Stimulated activated CD8-positive, alpha-beta memory T cell treated with anti-CD3 and anti-CD28 coated beads, Interleukin-12 subunit alpha, Interleukin-12 subunit beta, amount 100 ng/mL, for 1 hour (primary cell): ENCODE data around the gene NOL4L.

Source experiments
- DNase-seq: peaks from one replicate; pipeline ENCODE4 v3.0.0-alpha.2; 2020; ENCODE audit warnings: low read depth

Gene NOL4L

DNA sequence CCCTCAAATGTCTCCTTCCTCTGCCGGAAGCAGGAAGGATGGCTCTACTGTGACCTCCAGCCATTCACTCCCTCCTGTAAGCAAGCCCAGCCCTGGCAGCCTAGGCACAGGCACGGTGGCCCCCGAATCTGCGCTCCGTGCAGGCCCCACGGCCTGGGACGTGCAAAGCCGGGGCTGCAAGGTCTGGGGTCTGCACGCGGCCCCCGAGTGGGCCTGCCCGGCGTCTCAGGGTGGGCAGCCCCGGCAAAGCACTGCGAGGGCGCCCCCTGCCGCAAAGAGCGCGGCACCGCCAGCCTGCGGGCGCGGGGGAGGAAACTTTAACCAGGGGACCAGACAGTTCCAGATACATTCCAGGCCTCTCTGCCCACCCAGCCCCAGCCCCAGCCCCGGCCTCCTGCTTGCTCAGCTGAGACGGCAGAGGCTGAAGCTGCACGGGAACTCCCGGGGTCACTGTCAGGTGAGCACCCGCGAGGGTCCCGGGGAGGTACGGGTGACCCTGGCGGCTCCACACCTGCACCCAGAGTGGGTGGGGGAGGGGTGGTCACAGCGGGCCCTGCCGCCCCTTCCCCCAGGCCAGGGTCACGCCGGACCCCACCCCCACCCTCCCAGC lies 128.2 kb downstream of the NOL4L start:
- no peak for DNase-seq

DNA sequence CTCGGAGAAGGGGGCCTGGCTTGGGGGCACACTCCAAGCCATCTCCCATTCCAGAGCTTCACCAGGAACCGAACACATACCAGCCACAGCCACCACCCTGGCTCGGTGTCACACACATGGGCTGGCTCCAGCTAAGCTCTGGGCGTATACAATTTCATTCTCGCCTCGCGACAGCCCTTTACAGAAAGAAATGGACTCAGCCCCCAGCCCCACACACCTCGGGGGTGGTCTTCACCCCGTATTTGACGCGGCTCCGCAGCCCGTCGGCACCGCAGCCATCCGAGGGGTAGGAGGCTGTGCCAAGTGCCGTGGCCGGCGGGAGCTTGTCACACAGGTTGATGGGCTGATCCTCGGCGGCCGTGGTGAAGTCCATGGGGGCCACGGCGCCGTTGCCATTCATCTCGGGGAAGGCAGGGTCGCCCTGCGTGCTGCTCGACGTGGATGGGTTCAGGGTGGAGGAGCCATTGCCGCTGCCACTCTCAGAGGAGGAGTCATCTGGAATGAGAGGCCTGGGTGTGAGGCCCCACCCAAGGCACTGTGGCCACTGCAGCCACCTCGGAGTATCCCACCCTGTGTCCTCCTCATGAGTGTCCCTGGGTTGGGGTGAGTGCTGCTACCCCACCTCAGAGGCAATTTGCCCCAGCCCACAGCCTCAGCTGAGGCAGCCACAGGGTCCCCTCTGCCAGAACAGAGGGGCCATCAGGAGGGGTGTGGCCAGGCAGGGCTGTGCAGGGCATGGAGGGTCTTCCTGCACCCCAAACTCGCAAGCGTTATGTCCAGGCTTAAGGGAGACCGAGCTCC lies 129.0 kb downstream of the NOL4L start:
- no peak for DNase-seq

DNA sequence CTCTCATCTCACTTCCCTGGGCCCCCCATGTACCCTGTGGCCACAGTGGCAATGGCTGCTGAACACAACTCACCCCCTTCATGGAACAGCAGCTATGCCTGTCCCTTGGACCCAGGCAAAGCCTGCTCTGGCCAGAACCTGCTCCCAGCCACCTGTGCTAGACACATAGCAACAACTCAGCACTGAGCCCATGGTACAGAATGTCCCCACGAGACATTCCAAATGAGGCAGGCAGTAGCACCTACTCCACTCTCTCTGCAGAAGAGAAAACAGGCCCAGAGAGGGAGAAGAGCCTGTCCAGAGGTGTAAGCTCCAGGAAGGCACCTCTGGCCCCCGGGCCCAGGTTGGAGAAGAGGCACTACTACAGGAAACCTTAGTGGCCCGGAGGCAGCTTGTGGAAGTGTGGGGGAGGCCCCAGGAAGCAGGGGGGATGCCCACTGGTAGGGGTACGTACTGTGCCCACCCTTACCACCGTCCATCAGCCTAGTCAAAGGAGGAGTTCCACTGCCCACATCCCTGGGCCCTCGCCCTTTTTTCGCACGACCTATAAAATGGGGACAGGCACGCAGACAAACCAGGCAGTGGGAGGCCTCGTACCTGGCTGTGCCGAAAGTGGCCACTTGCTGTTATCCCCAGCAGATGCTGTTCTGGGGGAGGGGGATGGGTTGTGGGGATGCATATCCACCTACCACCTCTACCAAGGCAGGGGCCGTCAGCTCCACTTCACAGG lies 129.8 kb downstream of the NOL4L start:
- DNase-seq, result no peak

DNA sequence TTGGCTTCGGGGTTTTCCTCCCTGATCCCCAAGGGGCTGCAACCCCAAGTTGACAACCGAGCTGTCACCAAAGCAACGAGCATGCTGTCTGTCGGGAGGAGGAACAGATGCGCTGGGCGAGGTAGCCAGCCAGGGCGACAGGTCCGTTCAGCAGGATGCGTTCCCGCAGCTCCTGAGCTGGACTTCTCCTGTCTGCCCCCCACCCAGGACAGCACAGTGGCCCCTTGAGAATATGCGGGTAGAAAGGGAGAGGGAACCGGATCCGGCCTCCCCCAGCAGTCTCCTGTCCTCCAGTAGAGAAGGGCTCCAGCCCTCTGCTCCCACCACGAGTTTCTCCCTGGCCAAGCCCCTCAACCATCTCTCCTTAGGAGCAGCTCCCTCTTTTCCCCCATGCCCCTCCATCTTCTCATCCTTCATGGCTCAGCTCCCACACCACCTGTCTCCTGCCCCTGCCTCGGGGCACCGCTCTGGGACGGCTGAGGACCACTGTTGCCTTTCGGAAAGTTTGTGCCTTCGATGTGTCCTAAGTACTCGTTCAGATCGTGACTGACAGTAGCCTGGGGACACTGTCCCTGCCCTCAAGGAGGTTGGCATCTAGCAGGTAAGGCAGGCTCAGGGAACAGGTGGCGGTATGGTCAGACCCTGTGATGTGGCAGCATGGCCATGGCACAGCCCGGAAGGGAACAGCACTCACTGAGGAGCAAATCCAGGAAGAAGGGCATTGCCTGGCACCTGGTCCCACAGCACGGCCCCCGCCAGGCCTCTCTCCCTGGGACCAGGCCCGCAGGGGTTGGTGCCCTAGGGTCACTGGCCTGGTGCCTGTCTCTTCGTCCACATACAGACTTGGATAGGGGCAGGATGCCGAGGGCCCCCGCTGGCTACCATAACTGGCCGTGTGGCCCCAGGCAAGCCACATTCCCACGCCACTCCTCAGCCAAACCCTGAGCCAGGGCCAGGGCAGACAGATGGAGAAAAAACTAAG lies 130.7 kb downstream of the NOL4L start:
- DNase-seq, result no peak

DNA sequence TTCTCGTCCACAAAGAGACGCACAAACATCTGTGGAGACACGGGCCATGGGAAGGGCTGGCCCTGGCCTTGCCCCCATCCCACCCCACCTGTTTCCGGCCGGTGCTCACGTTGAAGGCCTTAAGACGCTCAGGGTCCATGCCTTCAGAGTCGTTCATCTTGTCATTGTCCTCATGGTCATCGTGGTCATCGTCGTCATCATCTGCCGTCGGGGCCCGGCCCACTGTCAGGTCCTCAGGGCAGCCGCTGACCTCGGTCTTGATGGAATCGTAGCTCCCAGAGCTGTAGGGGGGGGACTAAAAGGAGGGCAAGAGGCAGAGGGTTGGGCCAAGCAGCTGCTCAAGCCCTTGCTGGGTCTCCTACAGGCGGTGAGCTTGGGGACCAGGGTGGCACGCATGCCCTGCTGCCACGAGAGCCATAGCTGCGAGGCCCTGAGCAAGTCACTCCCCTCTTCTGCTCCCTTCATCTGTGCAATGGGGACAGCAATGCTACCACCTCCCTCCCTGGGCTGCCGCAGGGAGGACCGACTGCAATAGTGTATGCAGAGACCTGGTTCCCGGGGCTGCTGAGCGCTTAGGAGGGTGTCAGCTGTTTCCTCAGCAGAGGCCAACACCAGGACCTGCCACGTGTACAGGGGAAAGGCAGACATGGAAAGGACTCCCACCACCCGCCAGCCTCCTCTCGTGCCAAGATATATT lies 131.5 kb downstream of the NOL4L start:
- no peak for DNase-seq

DNA sequence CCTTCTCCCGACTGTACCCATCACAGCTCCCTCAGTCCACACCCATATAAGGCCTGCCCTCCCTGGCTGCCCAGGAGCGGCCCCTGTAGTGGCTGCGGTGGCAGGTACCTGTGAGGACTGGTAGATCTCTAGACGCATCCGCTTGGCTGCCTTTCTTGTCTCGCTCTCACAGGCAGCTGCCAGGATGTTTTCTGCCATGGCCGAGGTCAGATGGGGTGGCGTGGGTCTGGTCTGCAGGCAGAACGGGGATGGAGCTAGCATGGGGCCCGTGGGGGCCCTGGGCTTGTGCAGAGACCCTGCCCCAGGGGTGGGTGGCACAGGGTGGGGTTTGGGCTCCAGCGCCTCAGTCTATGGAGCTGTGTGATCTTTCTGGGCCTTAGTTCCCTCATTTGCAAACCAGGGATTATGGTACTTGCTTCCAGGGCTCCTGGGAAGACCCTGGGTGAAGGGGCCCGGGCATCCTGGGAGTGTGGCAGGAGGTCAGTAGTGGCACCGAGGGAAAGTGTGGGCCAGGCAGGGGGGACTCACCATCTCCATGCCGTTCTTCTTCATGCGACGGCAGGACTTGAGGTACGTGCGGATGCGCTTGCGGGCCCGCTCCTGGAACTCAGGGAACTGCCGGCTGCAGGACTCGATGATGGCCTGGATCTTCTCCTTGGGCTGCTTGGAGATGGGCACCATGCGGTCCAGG lies 132.2 kb downstream of the NOL4L start:
- DNase-seq, result no peak

DNA sequence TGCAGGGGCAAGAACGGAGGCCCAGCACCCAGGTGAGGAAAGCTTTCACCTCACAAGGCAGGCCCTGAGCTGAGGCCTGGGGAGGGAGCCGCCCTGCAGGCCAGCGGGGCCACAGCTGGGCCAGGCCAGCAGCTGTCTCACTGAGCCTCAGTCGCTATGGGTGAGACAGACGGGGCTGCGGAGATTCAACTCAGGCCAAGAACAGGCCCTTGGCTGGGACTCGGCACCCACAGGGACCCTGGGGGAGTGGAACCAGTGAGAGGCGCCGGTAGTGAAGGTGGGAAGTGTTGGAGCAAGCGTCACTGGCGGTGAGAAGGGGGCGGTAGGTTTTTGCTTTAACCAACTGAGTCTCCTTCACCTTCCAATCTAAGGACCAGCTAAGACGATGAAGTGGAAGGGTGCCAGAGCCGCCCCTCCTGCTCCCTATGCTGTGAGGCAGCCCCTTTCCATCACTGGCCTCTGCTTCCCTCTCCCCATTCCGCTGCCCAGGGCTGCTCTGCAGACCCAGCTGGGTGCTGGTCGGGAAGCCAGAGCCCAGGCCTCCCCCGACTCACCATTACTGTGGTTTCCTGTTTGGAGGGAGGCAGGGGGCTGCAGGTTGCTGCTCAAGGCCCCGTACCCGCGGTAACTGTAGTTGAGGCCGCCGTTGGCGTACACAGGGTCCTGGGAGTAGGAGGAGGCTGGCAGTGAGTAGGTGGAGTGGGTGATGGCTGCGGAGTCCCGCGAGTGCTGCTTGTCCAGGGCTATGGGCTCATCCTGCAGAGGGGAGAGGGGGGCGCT lies 133.3 kb downstream of the NOL4L start:
- no peak for DNase-seq

DNA sequence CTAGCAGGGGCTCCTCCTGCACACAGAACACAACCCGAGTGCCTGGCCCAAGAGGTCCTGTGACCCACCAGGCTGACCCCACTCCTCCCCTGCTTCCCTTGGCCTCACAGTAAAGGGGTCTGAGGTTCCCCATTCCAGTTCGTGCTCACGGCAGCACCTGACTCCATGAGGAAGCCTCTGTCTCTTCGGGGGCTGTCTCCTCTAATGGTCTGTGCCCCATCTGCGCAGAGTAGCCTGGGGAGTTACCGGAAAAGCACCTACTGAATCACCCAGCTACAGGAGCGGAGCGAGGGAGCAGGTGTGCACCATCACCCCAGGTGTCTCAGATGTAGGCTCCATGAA lies 133.8 kb downstream of the NOL4L start:
- DNase-seq, result no peak

DNA sequence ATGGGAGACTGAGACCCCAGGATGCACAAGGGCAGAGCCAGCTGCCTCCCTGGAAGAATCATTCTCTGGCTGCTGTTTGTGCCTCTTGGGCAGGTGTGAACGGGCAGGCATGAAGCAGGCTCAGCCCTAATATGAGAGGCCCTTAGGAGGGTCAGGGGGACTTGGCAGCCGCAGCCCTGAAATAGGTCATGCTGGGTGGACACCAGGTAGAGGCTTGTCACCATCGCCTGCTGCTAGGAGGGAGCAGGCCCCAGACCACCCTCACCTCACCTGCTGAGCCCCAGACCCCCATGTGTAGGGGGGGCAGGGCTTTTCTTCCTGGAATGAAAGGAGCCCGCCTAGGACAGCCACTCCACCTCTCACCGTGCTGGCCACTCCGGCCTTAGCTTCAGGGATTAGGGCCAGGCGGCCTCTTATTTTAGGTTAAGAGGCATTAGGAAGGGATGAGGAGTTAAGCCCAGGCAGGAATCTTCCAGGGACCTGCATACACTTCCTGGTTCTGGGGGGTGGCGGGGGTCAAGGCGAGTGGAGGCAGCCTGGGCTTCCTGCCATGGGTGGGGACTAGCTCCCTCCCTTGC lies 134.6 kb downstream of the NOL4L start:
- no peak for DNase-seq

DNA sequence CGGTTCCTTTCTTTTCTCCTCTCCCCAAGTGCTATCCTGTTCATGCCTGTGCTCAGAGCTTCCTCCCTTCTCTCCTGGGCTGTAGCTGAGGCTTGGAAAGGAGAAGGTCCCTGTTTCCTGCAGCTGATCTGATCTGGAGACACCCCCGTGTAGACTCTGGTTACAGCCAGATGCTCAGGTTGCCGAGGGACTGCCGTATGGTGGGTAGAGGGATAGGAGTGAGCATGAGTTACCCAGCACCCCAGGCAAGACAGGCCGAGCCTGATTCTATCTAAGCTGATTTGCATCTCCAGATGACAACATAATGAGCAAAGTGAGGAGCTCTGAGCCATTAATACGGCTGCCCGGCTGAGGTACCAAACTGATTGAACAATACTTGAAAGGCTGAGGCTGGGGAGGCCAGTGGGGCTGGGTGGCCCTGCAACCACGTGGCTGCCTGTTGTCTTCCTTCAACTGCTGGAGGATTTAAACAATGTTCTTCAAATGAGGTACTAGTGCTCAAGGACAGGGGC lies 135.2 kb downstream of the NOL4L start:
- no peak for DNase-seq

DNA sequence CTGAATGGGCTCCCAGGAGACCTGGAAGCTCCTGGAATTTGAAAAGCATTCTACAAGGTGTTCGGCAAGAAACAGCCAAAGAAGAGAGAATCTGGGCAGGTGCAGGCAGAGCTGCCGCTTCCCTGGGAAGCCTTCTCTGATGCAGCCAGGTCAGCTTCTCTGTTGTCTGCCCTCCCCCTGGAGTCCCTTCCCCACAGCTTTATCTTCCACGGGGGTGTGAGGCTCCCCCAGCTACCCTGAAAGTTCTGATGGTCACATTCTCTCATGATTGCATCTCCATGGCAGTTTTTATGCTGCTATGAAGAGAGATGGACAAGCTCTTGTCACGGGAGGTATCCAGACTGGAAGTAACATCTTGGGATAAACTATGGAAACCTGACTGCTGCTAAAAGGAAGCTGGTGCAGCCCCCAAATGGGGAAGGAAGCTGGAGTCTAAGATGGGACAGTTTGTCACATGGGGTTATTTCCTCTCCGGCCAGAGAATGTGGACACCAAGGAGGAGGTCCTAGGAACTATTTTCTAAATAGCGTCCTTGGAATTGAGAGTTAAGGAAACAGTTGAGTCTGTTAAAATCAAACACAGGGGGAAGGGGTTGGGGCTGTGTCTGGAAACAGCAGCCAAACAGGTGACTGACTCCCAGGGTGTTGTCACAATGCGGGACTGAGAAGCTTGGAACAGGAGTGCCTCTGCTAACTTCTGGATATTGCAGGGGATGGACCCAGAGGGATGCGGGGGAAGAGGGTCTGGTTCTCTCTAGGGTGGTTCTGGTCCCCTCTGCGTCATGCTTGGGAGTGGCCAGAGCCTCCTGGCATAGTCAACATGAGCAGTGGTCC lies 135.9 kb downstream of the NOL4L start:
- DNase-seq, result no peak

DNA sequence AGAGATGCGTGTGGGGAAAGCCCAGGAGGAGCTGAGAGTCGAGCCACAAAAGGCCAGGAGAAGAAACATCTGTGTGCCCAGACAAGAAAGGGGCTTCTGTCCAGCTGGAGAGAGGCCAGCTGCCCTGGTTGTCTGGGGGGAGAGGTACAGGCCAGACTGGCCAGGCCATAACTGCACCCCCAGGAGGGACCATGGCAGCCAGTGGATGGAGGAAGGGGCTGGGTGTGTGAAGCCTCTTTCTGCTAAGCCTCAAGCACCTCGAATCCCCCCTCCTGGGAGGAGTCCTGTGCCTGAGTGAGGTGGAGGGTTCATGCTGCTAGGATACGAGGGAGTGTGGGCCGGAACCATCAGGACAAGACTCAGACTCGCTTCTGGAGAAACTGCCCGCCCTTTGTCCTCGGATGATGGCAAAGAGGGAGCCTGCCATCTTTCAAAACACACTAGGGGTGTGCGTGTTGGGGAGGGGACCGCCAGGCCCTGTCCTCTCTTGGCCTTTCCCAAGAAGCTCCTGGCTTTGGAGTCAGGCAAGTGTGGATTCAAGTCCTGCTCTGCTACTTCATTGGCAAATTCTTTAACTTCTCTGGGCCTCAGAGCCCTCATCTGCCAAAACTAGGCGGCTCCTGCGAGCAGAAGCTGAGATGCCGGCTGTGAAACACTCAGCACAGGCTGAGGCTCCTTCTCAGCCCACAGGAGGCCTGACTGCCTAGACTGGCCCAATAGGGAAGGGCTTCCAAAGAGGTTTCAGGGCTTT lies 136.7 kb downstream of the NOL4L start:
- DNase-seq, result no peak

DNA sequence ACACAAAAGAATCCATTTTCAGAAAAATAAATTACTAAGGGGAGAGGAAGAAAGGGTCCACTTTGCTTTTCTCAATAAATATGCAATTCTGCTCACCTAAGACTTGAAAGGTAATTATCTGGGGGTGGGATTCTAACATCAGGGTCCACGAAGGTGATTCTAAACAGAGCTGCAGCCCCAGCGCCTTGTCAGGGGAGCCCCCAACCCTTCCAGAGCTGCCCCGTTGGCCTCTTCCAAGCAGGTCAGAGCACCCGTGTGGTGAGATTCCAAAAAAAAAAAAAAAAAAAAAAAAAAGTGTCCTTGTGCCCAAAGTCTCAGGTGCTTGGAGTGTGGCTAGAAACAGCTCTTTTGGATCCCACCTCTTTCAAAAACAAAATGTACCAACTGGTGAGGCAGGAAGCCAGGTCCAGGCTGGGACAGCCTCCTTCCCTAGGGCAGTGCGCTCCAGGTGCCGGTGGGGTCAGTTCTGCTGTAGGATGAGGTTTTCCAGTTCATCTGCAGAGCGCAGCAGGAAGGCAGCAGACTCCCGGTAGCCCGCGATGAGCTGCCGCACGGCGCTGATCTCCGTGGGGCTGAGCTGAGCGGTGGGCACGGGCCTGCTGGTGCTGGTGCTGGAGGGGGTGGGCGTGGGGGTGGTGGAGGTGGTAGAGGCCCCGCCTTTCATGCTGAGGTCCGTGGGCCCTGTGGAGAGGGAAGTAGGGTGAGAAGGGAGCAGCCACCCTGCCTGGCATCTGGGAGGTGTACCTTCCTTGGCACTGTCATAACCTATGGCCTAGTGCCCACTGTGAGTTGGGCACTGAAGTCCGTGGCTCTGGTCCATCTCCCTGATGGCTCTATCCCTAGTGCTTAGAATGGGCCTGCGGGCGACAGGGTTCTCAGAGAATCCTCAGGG lies 137.8 kb downstream of the NOL4L start:
- no peak for DNase-seq

DNA sequence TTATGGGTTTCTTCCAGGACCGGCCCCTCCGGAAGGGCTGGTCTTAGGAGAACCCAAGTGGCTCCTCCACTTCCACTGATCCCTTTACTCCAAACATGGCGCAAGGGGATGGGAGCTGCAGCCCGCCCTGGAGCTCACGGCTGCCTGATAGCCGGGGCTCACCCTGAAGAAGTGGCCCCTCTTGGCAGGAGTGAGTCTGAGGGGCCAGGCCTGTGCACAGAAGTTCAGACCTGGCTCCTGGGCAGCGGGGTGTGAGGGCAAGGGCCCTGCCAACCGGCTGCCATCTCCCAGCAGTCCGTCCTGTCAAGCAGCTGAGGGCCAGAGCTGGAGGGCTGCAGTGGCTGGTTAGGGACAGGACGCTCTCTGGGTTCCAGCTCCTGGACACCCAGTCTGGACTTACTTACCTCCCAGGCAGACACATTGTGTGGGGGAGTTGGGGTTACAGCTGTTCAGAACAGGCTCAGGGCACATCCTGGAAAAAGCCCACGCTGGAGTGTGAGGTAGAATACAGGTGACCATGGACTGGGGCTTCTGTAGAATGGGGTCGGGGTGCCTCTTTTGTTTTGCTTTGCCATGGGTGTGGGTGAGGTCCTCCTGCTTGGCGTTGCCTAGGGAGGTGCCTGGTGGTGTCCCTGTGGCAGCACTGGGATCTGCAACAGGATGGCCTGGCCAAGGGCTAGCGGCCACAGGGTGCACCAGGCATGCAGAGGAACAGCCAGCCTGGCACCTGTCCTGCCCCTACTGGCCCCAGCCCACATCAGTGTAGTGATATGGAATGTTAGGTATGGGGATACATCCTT lies 138.6 kb downstream of the NOL4L start:
- DNase-seq, result no peak

DNA sequence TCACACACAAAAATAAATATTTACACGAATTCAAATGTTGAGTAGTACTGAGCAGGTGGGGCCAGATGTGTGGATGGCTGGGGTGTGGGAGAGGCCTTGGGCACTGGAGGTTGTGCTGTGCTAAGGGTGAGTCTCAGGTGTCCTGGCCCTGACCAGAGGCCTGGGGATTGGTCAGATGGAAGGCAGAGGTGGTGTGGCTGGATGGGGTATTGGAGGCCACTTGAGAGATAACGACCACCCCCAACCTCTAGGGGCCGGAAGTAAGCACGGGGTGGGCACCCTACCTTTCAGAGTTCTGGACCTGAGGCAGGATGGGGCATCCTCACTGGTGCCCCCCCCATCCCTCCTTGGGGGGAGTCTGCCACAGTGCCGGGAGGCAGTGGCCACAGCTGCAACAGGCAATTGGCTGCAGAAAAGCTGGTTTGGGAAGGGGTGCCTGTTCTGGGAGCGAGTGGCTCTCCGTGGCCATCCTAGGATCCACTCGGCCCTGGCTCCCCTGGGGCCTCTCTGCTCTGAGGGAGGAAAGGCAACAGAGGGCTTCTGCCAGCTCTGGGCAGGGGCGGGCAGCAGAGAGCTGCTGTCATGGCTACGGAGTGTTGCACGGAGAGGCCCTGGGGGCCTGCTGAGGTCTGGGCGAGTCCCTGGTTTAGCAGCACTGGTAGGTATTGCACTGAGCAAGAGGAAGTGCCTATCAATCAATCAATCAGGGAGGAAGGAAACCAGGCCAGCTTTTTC lies 139.4 kb downstream of the NOL4L start:
- DNase-seq, result no peak
